K562 (cell line): ENCODE measurements around the gene CLDN7. TPM values are rescaled to one million over a fixed set of nuclear protein-coding genes. Genes with fewer than 3 reads are reported as not detected.
A peak's percentile ranks its signal among the peaks of the same experiment; 100 is the strongest.

Experiments
- BRCA1 ChIP-seq, 2 experiments: fragments of 450-650 bp in 1 of 2; sonication (generic) in 1 of 2; formaldehyde crosslinking in 1 of 2; IDR thresholded peaks; 2 replicates each; pipeline versions ENCODE4 v1.5.0 to v1.6.1; 2017 to 2020; ENCODE audit warnings: mild to moderate bottlenecking in 1 of 2, missing genetic modification reagents in 1 of 2
- DLX4 ChIP-seq: fragments of 250-450 bp; sonication (Bioruptor Pico); IDR thresholded peaks from 2 replicates; pipeline ENCODE4 v1.6.1; 2021; ENCODE audit warnings: mild to moderate bottlenecking
- GABPB1 ChIP-seq: sonication (generic); formaldehyde crosslinking; IDR thresholded peaks from 2 replicates; pipeline ENCODE4 v1.8.0; 2022; ENCODE audit warnings: mild to moderate bottlenecking, missing genetic modification reagents
- NCOA1 ChIP-seq: fragments of 450-650 bp; IDR thresholded peaks from 2 replicates; pipeline ENCODE4 v1.6.1; 2016; ENCODE audit warnings: low read depth
- NFE2 ChIP-seq: IDR thresholded peaks from 2 replicates; pipeline ENCODE4 v1.6.1; 2014; ENCODE audit warnings: antibody characterized with exemption, low read depth
- PATZ1 ChIP-seq: fragments of 250-450 bp; sonication (Bioruptor Pico); IDR thresholded peaks from 2 replicates; pipeline ENCODE4 v1.5.0; 2020; ENCODE audit warnings: mild to moderate bottlenecking, borderline replicate concordance
- RAD21 ChIP-seq, 2 experiments: fragments of 250-450 bp in 1 of 2; fragments of 450-650 bp in 1 of 2; sonication (Bioruptor Pico) in 1 of 2; formaldehyde crosslinking in 1 of 2; IDR thresholded peaks in 1 of 2; conservative IDR thresholded peaks in 1 of 2; 2 replicates each; pipeline versions ENCODE4 v1.4.0 to v1.8.0; 2020 to 2022; ENCODE audit warnings: mild to moderate bottlenecking in 2 of 2, moderate library complexity in 1 of 2
- SMAD4 ChIP-seq: fragments of 250-450 bp; sonication (Bioruptor Pico); conservative IDR thresholded peaks from 2 replicates; pipeline ENCODE4 v1.8.0; 2021; ENCODE audit warnings: inconsistent platforms, mild to moderate bottlenecking, moderate library complexity
- THAP7 ChIP-seq: fragments of 250-450 bp; sonication (Bioruptor Pico); IDR thresholded peaks from 2 replicates; pipeline ENCODE4 v1.5.0; 2021
- XRCC4 ChIP-seq: IDR thresholded peaks from one replicate; pipeline ENCODE4 v1.6.1; 2011; ENCODE audit not compliant: insufficient read depth, insufficient read length; ENCODE audit errors: extremely low read depth
- ZBED1 ChIP-seq: IDR thresholded peaks from 2 replicates; pipeline ENCODE4 v1.6.1; 2014
- ZBTB8A ChIP-seq: fragments of 450-650 bp; IDR thresholded peaks from 2 replicates; pipeline ENCODE4 v1.6.1; 2018; ENCODE audit warnings: mild to moderate bottlenecking, moderate library complexity; ENCODE audit not compliant: partially characterized antibody
- ZNF507 ChIP-seq: conservative IDR thresholded peaks from 2 replicates; pipeline ENCODE4 v1.6.1; 2017; ENCODE audit warnings: missing genetic modification characterization, missing compliant biosample characterization
- ZNF561 ChIP-seq: fragments of 450-650 bp; formaldehyde crosslinking; conservative IDR thresholded peaks from 2 replicates; pipeline ENCODE4 v1.4.0; 2020; ENCODE audit warnings: mild to moderate bottlenecking, moderate library complexity
- polyA plus RNA-seq, 8 experiments: library from polyadenylated mRNA; depleted of rRNA in 4 of 8; stranded (reverse) in 5 of 8; unstranded in 3 of 8; fragments of >200 nt; fragmentation: Nextera tagmentation in 2 of 8; fragmentation: Illumina TruSeq in 1 of 8; extraction: Ambion mirVana in 2 of 8; extraction: Trizol in 1 of 8; gene quantifications; 2 replicates each; pipeline versions ENCODE4 v1.2.1 to v1.2.3, GENCODE V29; 2011 to 2014; ENCODE audit warnings: inconsistent platforms in 1 of 8, missing spikeins in 1 of 8
- total RNA-seq, 7 experiments: library from RNA; depleted of rRNA in 6 of 7; stranded (reverse); fragments of >200 nt in 6 of 7; fragmentation: Illumina TruSeq in 2 of 7; extraction: Trizol in 2 of 7; gene quantifications; 2 replicates each; pipeline versions ENCODE4 v1.2.1 to v1.2.3, GENCODE V29; 2011 to 2021; ENCODE audit warnings: low replicate concordance in 1 of 7
- TF ChIP-seq, protein P1 (sequence below): sonication (generic); formaldehyde crosslinking; IDR thresholded peaks from 2 replicates; pipeline ENCODE4 v1.8.1; 2023; ENCODE audit warnings: mild to moderate bottlenecking, missing genetic modification reagents
- TF ChIP-seq, protein P2 (sequence below): fragments of 450-650 bp; formaldehyde crosslinking; IDR thresholded peaks from 2 replicates; pipeline ENCODE4 v1.4.0; 2020; ENCODE audit warnings: mild to moderate bottlenecking
- TF ChIP-seq, protein P3 (sequence below): sonication (generic); formaldehyde crosslinking; IDR thresholded peaks from 2 replicates; pipeline ENCODE4 v1.8.0; 2022; ENCODE audit warnings: mild to moderate bottlenecking, low read depth, missing genetic modification reagents

Gene CLDN7
- total and polyA plus RNA-seq, 9 of the 15 experiments (the other 6 are each of a cell fraction or from before 2014, with no cell fraction given): 2.2 to 14.5 (median 7.6) TPM

DNA sequence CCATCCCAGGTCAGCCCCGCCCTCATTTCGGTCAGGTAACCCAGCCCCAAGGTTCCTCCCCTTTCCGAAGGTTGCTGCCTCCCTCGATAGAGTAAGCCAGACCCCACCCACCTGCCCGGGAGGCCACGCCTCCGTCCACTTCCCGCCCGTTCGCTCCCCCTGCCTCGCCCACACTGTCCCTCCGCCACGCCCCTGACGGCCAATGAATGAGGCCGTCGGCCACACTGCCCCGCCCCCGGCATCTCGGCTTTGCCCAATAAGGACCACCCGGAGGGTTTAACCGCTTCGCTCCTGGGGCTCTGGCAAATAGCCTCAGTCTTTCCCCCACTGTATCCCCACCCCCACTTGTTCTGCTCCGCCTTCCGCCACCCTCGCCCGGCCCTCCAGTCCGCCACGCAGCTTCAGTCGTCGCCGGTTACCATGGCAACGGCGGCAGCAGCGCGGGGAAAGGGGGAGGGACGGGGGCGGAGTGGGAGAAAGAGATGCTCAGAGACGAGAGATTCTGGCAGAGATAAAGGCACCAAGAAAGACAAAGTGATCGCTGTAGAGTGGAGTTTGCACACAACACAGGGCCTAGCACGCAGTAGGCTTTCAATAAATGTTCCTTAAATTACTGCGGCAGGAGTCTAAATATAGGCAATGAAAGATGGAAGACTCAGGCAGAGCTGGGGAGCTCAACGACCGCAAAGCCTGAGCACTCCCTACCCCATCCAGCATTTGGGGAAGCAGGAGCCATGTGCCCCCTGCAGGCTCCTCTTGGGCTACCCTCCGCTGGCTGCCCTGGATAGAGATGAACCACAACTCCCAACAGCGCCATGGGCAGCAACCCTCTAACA, 47.8 kb downstream of the CLDN7 start (continued):
- TF ChIP-seq, protein P1, sequence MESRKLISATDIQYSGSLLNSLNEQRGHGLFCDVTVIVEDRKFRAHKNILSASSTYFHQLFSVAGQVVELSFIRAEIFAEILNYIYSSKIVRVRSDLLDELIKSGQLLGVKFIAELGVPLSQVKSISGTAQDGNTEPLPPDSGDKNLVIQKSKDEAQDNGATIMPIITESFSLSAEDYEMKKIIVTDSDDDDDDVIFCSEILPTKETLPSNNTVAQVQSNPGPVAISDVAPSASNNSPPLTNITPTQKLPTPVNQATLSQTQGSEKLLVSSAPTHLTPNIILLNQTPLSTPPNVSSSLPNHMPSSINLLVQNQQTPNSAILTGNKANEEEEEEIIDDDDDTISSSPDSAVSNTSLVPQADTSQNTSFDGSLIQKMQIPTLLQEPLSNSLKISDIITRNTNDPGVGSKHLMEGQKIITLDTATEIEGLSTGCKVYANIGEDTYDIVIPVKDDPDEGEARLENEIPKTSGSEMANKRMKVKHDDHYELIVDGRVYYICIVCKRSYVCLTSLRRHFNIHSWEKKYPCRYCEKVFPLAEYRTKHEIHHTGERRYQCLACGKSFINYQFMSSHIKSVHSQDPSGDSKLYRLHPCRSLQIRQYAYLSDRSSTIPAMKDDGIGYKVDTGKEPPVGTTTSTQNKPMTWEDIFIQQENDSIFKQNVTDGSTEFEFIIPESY (CRISPR knock-in tag): no peak
- TF ChIP-seq BRCA1 (IDR thresholded peaks at IDR 0.05): no peak
- TF ChIP-seq BRCA1 (CRISPR knock-in tag; IDR thresholded peaks at IDR 0.05): no peak
- no peak for TF ChIP-seq NCOA1
- no peak for TF ChIP-seq ZBED1
- no peak for TF ChIP-seq SMAD4 (CRISPR knock-in tag)
- TF ChIP-seq DLX4: no peak
- TF ChIP-seq, protein P2, sequence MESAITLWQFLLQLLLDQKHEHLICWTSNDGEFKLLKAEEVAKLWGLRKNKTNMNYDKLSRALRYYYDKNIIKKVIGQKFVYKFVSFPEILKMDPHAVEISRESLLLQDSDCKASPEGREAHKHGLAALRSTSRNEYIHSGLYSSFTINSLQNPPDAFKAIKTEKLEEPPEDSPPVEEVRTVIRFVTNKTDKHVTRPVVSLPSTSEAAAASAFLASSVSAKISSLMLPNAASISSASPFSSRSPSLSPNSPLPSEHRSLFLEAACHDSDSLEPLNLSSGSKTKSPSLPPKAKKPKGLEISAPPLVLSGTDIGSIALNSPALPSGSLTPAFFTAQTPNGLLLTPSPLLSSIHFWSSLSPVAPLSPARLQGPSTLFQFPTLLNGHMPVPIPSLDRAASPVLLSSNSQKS (CRISPR knock-in tag): no peak
- TF ChIP-seq ZNF507 (tag): no peak
- TF ChIP-seq NFE2: no peak
- TF ChIP-seq PATZ1 (CRISPR knock-in tag): no peak
- TF ChIP-seq, protein P3, sequence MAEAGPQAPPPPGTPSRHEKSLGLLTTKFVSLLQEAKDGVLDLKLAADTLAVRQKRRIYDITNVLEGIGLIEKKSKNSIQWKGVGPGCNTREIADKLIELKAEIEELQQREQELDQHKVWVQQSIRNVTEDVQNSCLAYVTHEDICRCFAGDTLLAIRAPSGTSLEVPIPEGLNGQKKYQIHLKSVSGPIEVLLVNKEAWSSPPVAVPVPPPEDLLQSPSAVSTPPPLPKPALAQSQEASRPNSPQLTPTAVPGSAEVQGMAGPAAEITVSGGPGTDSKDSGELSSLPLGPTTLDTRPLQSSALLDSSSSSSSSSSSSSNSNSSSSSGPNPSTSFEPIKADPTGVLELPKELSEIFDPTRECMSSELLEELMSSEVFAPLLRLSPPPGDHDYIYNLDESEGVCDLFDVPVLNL: 0 out of 2 replicates have a peak, but pooled peaks have one; percentile 3
- TF ChIP-seq ZNF561: no peak
- TF ChIP-seq RAD21 (CRISPR knock-in tag; conservative IDR thresholded peaks at IDR 0.05 in 1 of 2, IDR thresholded peaks at IDR 0.05 in 1 of 2): peak in 1 of 2 experiments; percentile 35; a peak in 1 of 4 replicates
- TF ChIP-seq GABPB1 (CRISPR knock-in tag): peak; percentile 46; the same call in 1 of the 2 replicates
- no peak for TF ChIP-seq ZBTB8A
- TF ChIP-seq XRCC4: no peak
- TF ChIP-seq THAP7 (CRISPR knock-in tag): no peak
